Omental fat pad (tissue), 4 donors: Measurements from ENCODE around the gene MYO15B. TPM values are rescaled to one million over a fixed set of nuclear protein-coding genes. Genes with fewer than 3 reads are reported as not detected.

Source experiments
- ATAC-seq: fragments of 150-250 bp; one replicate; pipeline ENCODE4 v1.9.1; 2016; ENCODE audit warnings: mild to moderate bottlenecking, moderate library complexity; ENCODE audit not compliant: low FRiP score
- DNase-seq: peaks from one replicate; pipeline ENCODE4 v3.0.0-alpha.2; 2019; ENCODE audit warnings: low spot score
- total RNA-seq, 4 donors: library from RNA; depleted of rRNA; stranded (reverse); fragments of >200 nt; gene quantifications; one replicate each; pipeline ENCODE4 v1.1.0, GENCODE V29; 2016
- TF ChIP-seq, protein P1 (sequence below), 3 donors: fragments of 450-650 bp; IDR thresholded peaks; one replicate each; pipeline ENCODE4 v1.5.1; 2016 to 2017; ENCODE audit warnings: antibody characterized with exemption in 3 of 3, mild to moderate bottlenecking in 3 of 3, moderate library complexity in 2 of 3

Gene MYO15B
- total RNA-seq, 4 donors from 2014 or later, result 58.4 to 187 (median 74.3) TPM

DNA sequence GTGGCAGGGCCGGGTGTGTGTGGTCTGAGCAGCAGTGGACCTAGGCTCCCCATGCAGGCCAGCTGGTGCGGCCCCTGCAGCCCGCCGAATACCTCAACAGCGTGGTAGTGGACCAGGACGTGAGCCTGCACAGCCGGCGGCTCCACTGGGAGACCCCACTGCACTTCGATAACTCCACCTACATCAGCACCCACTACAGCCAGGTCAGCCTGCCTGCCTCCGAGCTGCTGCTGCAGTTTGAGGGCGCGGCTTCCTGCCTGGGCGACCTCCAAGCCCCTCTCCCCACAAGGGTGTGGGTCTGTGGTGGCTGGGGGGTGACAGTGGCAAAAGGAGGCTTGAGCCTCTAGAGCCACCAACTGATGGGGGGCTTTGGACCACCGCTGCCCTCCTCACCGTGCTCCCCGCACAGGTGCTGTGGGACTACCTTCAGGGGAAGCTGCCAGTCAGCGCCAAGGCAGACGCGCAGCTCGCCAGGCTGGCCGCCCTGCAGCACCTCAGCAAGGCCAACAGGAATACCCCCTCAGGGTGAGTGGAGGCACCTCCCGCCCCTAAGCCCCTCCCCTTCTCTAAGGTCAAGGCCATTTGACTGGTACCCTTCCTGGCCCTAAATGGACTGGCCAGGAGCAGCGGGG lies 37.2 kb downstream of the MYO15B start:
- TF ChIP-seq, protein P1, sequence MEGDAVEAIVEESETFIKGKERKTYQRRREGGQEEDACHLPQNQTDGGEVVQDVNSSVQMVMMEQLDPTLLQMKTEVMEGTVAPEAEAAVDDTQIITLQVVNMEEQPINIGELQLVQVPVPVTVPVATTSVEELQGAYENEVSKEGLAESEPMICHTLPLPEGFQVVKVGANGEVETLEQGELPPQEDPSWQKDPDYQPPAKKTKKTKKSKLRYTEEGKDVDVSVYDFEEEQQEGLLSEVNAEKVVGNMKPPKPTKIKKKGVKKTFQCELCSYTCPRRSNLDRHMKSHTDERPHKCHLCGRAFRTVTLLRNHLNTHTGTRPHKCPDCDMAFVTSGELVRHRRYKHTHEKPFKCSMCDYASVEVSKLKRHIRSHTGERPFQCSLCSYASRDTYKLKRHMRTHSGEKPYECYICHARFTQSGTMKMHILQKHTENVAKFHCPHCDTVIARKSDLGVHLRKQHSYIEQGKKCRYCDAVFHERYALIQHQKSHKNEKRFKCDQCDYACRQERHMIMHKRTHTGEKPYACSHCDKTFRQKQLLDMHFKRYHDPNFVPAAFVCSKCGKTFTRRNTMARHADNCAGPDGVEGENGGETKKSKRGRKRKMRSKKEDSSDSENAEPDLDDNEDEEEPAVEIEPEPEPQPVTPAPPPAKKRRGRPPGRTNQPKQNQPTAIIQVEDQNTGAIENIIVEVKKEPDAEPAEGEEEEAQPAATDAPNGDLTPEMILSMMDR (IDR thresholded peaks at IDR 0.05), result no peak
- ATAC-seq (peak; percentile 2), DNase-seq (no peak)

DNA sequence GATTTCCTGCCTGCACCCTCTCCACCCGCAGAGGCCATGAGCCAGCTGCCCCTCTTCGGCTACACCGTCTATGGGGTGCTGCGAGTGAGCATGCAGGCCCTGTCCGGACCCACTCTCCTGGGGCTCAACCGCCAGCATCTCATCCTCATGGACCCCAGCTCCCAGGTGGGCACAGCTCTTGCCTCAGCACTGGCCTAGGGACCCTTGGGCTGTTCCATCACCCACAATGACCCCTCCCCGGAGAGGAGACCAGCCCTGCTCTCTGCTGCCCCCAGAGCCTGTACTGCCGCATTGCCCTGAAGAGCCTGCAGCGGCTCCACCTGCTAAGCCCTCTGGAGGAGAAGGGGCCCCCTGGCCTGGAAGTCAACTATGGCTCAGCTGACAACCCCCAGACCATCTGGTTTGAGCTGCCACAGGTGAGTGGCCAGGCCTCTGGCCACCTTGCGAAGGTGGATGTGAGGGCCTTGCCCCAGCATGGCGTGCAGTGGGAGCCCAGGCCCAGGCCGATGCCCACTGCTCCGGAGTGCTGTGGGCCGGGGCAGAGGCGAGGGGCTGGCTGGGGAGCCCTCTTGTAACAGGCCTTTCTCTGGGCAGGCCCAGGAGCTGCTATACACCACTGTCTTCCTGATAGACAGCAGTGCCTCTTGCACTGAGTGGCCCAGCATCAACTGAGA lies 38.4 kb downstream of the MYO15B start:
- TF ChIP-seq, protein P1 (IDR thresholded peaks at IDR 0.05), result no peak
- ATAC-seq (no peak), DNase-seq (no peak)

DNA sequence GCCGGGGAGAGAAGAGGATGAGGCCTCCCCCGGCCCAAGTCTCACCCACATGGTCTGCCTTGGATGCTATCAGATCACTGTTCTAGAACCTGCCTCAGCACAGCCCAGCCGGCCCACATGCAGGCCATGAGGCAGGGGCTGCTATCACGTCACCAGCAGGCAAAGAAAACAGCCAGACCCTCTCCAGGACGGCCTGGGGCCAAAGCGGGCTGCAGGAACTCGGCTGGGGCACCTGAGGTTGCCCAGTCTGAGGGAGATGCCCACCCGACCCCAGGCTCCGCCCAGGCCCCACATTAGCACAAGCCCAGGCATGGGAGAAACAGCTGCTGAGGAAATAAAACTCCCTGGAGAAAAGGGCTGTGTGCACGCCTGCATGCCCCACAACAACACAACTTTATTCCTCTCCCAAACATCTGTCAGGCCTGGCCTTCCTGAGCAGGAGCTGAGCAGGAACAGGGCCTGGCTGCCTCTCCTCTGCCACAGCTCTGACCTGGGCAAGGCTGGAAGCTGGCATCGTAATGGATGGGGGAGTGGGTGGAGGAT lies 39.0 kb downstream of the MYO15B start:
- ATAC-seq (no peak), DNase-seq (no peak)
- TF ChIP-seq, protein P1 (IDR thresholded peaks at IDR 0.05), result no peak

DNA sequence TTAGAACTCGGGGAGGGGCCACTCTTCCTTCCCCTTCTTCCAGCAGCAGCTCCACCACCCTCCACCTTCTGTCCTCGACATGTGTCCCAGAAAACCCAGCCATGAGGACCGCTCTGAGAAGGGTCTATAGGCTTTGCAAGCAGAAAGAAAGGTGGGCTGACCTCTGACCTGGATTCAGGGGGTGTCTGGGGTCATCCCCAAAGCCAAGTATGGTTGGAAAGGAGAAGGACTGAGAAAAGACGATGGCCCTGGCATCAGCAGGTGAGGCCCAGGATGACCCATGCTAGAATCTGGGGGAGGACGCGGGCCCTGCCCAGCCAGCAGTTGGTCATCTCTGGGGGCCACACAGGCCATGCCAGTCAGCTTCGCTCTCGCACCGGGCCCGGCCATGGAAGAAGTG lies 39.5 kb downstream of the MYO15B start:
- ATAC-seq (no peak), DNase-seq (no peak)
- TF ChIP-seq, protein P1 (IDR thresholded peaks at IDR 0.05), result no peak

DNA sequence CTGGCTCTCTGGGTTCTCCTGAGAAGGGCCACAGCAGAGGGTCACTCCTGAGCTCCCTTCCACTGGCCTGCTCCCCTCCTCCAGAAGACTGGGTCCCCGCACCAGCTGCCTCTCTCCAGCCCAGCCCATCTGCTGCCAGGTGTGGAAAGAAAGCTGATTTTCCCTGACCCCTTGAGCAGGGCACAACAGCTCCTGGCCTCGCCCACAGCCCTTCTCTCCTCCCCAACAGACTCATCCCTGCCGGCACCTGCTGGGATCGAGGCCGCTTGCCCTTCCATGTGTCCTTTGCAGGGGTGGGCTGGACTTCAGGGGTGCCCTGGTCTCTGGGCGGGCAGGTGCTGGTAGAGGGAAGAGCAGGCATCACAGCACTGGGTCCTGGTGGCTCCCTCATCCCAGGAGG lies 40.8 kb downstream of the MYO15B start:
- DNase-seq (no peak), ATAC-seq (no peak)
- TF ChIP-seq, protein P1 (IDR thresholded peaks at IDR 0.05), result no peak

DNA sequence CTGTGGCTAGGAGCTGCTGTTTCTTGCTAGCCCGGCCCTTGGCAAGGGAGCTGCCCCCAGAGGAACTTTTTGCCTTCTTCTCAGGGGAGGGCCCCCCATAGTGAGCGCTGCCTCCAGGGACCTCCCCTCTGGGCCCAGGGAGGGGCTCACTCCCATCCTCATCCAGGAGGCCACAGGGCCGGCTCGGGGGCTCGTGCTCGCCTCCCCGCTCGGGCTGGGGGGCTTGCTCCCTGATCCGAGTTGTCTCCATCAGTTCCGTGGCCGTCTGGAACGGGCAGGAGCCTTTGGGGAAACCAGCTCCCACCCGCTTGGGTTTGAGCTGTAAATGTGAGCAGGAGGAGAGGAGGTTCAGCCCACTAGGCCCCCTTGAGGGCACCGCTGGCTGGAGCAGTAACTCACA lies 41.6 kb downstream of the MYO15B start:
- TF ChIP-seq, protein P1 (IDR thresholded peaks at IDR 0.05), result no peak
- DNase-seq (no peak), ATAC-seq (no peak)
